ENCODE data around the gene ROBO1.

DNA sequence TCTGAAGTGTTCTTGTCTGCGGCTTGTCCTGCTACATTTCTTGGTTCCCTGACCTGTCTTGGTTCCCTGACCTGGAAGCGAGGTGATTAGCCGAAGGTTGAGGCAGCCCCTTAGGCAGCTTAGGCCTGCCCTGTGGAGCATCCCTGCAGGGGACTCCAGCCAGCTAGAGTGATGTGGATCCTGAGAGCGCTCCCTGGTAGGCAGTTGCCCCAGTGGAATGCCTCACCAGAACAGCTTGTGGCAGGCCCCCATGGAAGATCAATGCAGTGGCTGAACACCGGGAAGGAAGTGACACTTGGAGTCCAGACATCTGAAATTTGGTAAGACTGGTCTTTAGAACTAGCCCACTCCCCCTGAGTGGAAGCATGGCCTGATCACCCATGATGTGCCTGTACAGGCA, 5.5 kb upstream of the ROBO1 start:
- no peak for TF ChIP-seq FOXA1 (IDR thresholded peaks at IDR 0.05)
- TF ChIP-seq PKNOX1 (IDR thresholded peaks at IDR 0.05), result no peak
- TF ChIP-seq ELF4 (IDR thresholded peaks at IDR 0.05), result no peak
- no peak for TF ChIP-seq ZNF384 (IDR thresholded peaks at IDR 0.05)
- TF ChIP-seq CTBP1 (IDR thresholded peaks at IDR 0.05; ENCODE audit: borderline replicate concordance), result no peak
- no peak for TF ChIP-seq LEF1 (IDR thresholded peaks at IDR 0.05; ENCODE audit: borderline replicate concordance)
- TF ChIP-seq TARDBP (IDR thresholded peaks at IDR 0.05), result no peak
- no peak for TF ChIP-seq BHLHE40 (IDR thresholded peaks at IDR 0.05; ENCODE audit: borderline replicate concordance)
- no peak for TF ChIP-seq SP1 (IDR thresholded peaks at IDR 0.05)
- no peak for TF ChIP-seq ARNT (IDR thresholded peaks at IDR 0.05)
